Gastrocnemius medialis (tissue), 4 donors: ENCODE data around the gene TMEM62. TPM values are rescaled to one million over a fixed set of nuclear protein-coding genes. Genes with fewer than 3 reads are reported as not detected.

Source experiments
- ATAC-seq, 2 donors: fragments of 150-250 bp; one replicate each; pipeline ENCODE4 v1.9.1; 2016
- DNase-seq, 2 donors: peaks; one replicate each; pipeline ENCODE4 v3.0.0-alpha.2; 2019
- H3K27ac ChIP-seq, 4 donors: fragments of 200-600 bp; sonication (generic); 1 replicate in 1 of 4; 2 replicates in 3 of 4; pipeline ENCODE4 v1.5.1; 2016 to 2018; ENCODE audit warnings: mild to moderate bottlenecking in 2 of 4, moderate library complexity in 1 of 4
- H3K27me3 ChIP-seq, 3 donors: fragments of 200-600 bp; sonication (generic) in 2 of 3; 1 replicate in 1 of 3; 2 replicates in 2 of 3; pipeline versions ENCODE4 v1.5.1 to v1.6.0; 2016 to 2019; ENCODE audit warnings: mild to moderate bottlenecking in 1 of 3, moderate library complexity in 1 of 3
- H3K36me3 ChIP-seq, 2 donors: fragments of 200-600 bp; sonication (generic) in 1 of 2; one replicate each; pipeline ENCODE4 v1.5.1; 2017 to 2018
- H3K4me1 ChIP-seq, 2 donors: fragments of 200-600 bp; sonication (generic) in 1 of 2; one replicate each; pipeline ENCODE4 v1.5.1; 2016 to 2017; ENCODE audit warnings: mild to moderate bottlenecking in 2 of 2
- H3K4me3 ChIP-seq, 4 donors: fragments of 200-600 bp; sonication (generic) in 3 of 4; 1 replicate in 1 of 4; 2 replicates in 3 of 4; pipeline ENCODE4 v1.5.1; 2016 to 2019; ENCODE audit warnings: mild to moderate bottlenecking in 2 of 4
- H3K9me3 ChIP-seq, 3 donors: fragments of 200-600 bp; sonication (generic) in 2 of 3; 1 replicate in 1 of 3; 2 replicates in 2 of 3; pipeline ENCODE4 v1.5.1; 2016 to 2019
- POLR2A ChIP-seq, 2 donors: fragments of 450-650 bp; IDR thresholded peaks; one replicate each; pipeline ENCODE4 v1.6.1; 2017; ENCODE audit warnings: antibody characterized with exemption in 2 of 2, mild to moderate bottlenecking in 2 of 2, moderate library complexity in 2 of 2
- in situ Hi-C, 4 donors: fragments of 200-750 bp; cut with MboI; loops; one replicate each; pipeline versions ENCODE4 v1.15.0 to v1.8.0; 2017; ENCODE audit warnings: low sequenced_read_pairs in 4 of 4
- intact Hi-C: fragments of 100-400 bp; cut with DNase I; formaldehyde crosslinking; loops from one replicate; pipeline ENCODE4 v1.15.1; 2023; ENCODE audit warnings: low total_unique reads
- total RNA-seq, 4 donors: library from RNA; depleted of rRNA; stranded (reverse); fragments of >200 nt; gene quantifications; one replicate each; pipeline versions ENCODE4 v1.1.0 to v1.2.3, GENCODE V29; 2016
- TF ChIP-seq, protein P1 (sequence below), 5 experiments: fragments of 450-650 bp in 3 of 5; fragments of 200-600 bp in 2 of 5; sonication (generic) in 2 of 5; IDR thresholded peaks in 4 of 5; conservative IDR thresholded peaks in 1 of 5; 1 replicate in 4 of 5; 2 replicates in 1 of 5; pipeline ENCODE4 v1.5.1; 2016 to 2019; ENCODE audit warnings: antibody characterized with exemption in 5 of 5, mild to moderate bottlenecking in 3 of 5, moderate library complexity in 3 of 5

TMEM62 gene
- total RNA-seq, 4 donors from 2014 or later = 13.1 to 16.7 (median 16.3) TPM

DNA sequence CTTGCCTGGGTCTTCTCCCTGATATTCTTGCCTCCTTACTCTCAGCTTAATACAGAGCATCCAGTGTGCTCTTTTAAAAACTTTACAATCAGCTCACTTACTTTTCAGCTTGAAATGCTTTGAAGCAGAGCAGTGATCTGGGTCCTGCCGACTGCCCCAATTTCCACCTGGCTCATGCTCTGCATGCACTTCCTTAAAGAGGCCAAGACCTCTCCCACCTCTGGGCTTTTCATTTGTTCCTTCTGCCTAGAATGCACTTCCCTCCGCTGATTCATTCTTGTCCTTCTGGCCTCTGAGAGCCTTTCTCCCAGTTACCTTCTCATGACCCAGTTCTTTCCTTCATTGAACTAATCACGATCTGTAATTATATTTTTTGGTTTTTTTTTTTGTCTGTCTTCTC lies 49.9 kb downstream of the TMEM62 start:
- Histone ChIP-seq H3K36me3 (no peaks in the 10 kb centered on the region), H3K4me1 (peaks cover 32 to 37% of the 10 kb centered on the region in 2 donors), H3K27me3 (no peaks in the 10 kb centered on the region), H3K9me3 (no peaks in the 10 kb centered on the region), H3K4me3 (no peak overlapping the region), H3K27ac (no peak overlapping the region)
- ATAC-seq = no peak
- intact Hi-C loops = loop anchor here (10.0 kb wide), 1 partner anchor 258 kb away; the partner anchor contains the start of gene TTBK2
- in situ Hi-C loops = no loop called here
- TF ChIP-seq, protein P1, sequence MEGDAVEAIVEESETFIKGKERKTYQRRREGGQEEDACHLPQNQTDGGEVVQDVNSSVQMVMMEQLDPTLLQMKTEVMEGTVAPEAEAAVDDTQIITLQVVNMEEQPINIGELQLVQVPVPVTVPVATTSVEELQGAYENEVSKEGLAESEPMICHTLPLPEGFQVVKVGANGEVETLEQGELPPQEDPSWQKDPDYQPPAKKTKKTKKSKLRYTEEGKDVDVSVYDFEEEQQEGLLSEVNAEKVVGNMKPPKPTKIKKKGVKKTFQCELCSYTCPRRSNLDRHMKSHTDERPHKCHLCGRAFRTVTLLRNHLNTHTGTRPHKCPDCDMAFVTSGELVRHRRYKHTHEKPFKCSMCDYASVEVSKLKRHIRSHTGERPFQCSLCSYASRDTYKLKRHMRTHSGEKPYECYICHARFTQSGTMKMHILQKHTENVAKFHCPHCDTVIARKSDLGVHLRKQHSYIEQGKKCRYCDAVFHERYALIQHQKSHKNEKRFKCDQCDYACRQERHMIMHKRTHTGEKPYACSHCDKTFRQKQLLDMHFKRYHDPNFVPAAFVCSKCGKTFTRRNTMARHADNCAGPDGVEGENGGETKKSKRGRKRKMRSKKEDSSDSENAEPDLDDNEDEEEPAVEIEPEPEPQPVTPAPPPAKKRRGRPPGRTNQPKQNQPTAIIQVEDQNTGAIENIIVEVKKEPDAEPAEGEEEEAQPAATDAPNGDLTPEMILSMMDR (IDR thresholded peaks at IDR 0.05 in 4 of 5, conservative IDR thresholded peaks at IDR 0.05 in 1 of 5) = no peak
- TF ChIP-seq POLR2A (IDR thresholded peaks at IDR 0.05) = no peak
- no peak for DNase-seq

DNA sequence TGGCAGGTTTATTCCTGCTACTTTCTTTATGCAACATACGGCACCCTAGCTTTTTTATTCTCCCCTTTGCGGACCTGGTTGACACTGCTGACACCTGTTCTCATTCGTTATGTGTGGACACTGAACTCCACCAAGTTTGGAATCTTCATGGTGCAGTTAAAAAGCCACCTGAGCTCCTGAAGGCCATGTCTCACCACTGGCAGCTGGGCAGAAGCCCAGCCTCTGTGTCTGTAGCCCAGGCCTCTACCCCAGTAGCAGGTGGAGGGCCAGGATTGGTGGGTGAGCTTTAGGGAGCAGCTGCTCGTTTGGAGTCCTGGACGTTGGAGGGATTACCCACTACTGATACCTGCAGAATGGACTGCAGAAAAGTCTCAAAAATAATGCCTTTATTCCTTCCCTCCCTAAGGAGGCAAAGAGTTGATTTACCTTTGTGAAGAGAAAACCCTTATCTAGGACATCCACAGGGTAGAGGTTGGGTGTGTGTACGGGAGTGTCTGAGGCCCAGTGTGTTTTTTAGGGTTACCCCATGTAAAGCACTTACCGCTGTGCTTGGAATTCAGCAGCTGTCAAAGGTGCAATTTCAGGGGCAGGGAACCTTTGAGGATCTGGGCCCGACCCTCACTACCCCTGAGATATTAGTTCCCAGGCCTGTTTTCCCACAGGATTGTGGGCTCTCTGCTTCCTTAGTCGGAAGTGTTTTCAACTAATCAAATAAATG lies 51.2 kb downstream of the TMEM62 start:
- peak overlapping the region; percentile 87 to 95 (median 95) for H3K27ac ChIP-seq
- intact Hi-C loops (loop anchor here (2.0 to 10.0 kb wide), 2 partner anchors 78 to 260 kb away; partner anchors contain the start of genes TTBK2 and UBR1), in situ Hi-C loops (no loop called here)
- peak overlapping the region; percentile 70 to 89 (median 80) for H3K4me3 ChIP-seq
- peaks cover 0 to 6% of the 10 kb centered on the region in 2 donors for H3K36me3 ChIP-seq
- no peak for TF ChIP-seq POLR2A (IDR thresholded peaks at IDR 0.05)
- TF ChIP-seq, protein P1 (IDR thresholded peaks at IDR 0.05 in 4 of 5, conservative IDR thresholded peaks at IDR 0.05 in 1 of 5) = no peak
- no peaks in the 10 kb centered on the region for H3K27me3 ChIP-seq
- DNase-seq = no peak
- H3K4me1 ChIP-seq = peaks cover 38 to 47% of the 10 kb centered on the region in 2 donors
- H3K9me3 ChIP-seq = no peaks in the 10 kb centered on the region
- ATAC-seq = no peak

DNA sequence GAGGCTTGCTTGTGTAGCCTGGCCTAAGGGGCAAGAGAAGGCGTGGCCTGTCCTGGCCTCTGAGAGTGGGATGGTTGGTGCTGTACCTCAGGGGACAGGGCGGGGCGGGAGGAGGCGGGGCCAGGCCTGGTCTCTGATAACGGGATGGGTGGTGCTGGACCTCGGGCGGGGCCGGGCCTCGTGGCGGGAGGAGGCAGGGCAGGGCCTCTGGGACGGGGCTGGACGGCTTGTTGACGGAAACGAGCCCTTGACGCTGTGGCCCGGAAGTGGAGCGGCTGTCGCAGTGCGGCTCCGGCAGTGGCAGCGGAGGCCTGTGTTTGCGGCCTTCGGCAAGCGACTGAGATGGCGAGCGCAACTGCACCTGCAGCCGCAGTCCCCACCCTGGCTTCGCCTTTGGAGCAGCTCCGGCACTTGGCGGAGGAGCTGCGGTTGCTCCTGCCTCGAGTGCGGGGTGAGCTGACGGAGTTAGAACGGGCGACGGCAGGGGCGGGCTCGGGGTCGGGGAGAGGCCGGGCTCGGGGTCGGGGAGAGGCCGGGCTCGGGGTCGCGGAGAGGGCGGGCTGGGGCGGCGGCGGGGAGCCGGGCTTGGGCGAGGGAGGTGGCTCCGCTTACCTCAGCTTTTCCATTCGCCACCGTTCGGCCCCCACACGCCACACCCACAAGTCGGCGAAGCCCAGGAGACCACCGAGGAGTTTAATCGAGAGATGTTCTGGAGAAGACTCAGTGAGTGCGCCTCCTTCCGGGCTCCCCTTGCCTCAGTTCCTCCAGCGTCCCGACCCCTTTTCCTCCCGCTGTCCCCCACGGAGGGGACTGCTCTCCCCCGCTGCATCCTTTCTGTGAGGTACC lies 52.0 kb downstream of the TMEM62 start, which contains the start of gene CCNDBP1:
Gene CCNDBP1 (plus strand): TSS at position 247 of the 846 bp plus-strand sequence. CDS start 96 bp downstream, at position 343.
- TF ChIP-seq POLR2A (IDR thresholded peaks at IDR 0.05) = peak; percentile 80 to 88
- TF ChIP-seq, protein P1 (IDR thresholded peaks at IDR 0.05 in 4 of 5, conservative IDR thresholded peaks at IDR 0.05 in 1 of 5) = peak in 2 of 5 experiments; percentile 38 to 42
- no peaks in the 10 kb centered on the region for H3K27me3 ChIP-seq
- intact Hi-C loops = loop anchor here (2.0 to 10.0 kb wide), 2 partner anchors 79 to 261 kb away; partner anchors contain the start of genes TTBK2 and UBR1

DNA sequence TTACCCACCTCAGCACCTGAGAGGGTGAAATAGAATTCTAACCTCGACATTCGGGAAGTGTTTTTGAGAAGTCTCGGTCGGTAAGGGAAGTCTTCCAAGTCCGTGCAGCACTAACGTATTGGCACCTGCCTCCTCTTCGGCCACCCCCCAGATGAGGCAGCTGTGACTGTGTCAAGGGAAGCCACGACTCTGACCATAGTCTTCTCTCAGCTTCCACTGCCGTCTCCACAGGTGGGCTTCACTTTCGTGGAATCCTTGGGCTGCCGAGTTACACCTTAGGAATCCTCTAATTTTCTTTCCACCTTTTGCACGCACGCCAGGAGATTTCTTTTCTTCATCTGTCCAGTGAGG lies 52.6 kb downstream of the TMEM62 start:
- in situ Hi-C loops (no loop called here), intact Hi-C loops (loop anchor here (10.0 kb wide), 1 partner anchor 261 kb away; the partner anchor contains the start of gene TTBK2)
- ATAC-seq (peak; percentile 20 to 26), DNase-seq (no peak)
- Histone ChIP-seq H3K27ac (peak overlapping the region; percentile 87 to 95 (median 95)), H3K36me3 (peaks cover 0 to 19% of the 10 kb centered on the region in 2 donors), H3K4me3 (peak overlapping the region; percentile 70 to 89 (median 80)), H3K4me1 (peaks cover 44 to 56% of the 10 kb centered on the region in 2 donors), H3K9me3 (no peaks in the 10 kb centered on the region), H3K27me3 (no peaks in the 10 kb centered on the region)
- no peak for TF ChIP-seq POLR2A (IDR thresholded peaks at IDR 0.05)
- TF ChIP-seq, protein P1 (IDR thresholded peaks at IDR 0.05 in 4 of 5, conservative IDR thresholded peaks at IDR 0.05 in 1 of 5) = no peak

More for the DNA sequence above, 52.0 kb downstream of the TMEM62 start, which contains the start of gene CCNDBP1:
- Histone ChIP-seq H3K36me3 (peaks cover 0 to 13% of the 10 kb centered on the region in 2 donors), H3K4me1 (peaks cover 46 to 55% of the 10 kb centered on the region in 2 donors), H3K27ac (peak within 1 kb of the TSS; percentile 87 to 95 (median 95)), H3K4me3 (peak within 1 kb of the TSS; percentile 70 to 89 (median 80)), H3K9me3 (no peaks in the 10 kb centered on the region)
- in situ Hi-C loops = no loop called here
- ATAC-seq (peak; percentile 89 to 92), DNase-seq (peak; percentile 94 to 97)
